Measurements from ENCODE around the gene MAPT. TPM values are rescaled to one million over a fixed set of nuclear protein-coding genes. Genes with fewer than 3 reads are reported as not detected.

The MAPT gene
- total RNA-seq, 1 experiment from 2014 or later, result 37.5 TPM

DNA sequence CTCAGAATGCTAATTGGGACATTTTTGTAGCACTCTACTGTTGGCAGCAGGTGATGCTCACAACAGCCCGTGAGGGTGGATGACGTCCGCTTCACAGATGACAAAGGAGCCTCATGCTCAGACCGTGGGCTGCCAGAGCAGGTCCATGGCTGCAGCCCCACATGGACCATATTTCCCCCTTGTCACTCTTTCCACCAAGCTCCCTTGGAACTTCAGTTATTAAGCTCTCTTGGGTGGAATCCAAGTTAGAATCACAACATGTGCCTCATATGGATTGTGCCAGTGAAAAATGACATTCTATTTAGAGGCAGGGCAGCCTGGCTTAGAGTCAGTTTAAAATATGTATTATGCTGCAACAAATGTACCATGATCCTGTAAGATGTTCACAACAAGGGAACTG is 71.5 kb downstream of the MAPT start:
- Histone ChIP-seq H3K27me3 (ENCODE audit: insufficient read depth, low read length) (no peaks in the 10 kb centered on the region), H3K79me2 (ENCODE audit: insufficient read depth, low read length) (no peaks in the 10 kb centered on the region), H3K9ac (ENCODE audit: low read length) (no peak overlapping the region), H3K9me2 (ENCODE audit: insufficient read depth) (no peaks in the 10 kb centered on the region), H2AFZ (ENCODE audit: low read depth, low read length, poor library complexity, severe bottlenecking) (no peak overlapping the region), H4K20me1 (ENCODE audit: insufficient read depth) (no peaks in the 10 kb centered on the region), H3K4me3 (replicated peaks in 1 of 2; ENCODE audit: low read depth in 1 of 2, low read length in 2 of 2) (no peak overlapping the region), H3K9me3 (ENCODE audit: control insufficient read depth in 1 of 2, insufficient read depth in 1 of 2, low read depth in 1 of 2, low read length in 2 of 2) (no peaks in the 10 kb centered on the region), H3K36me3 (ENCODE audit: control insufficient read depth in 1 of 2, insufficient read depth in 2 of 2, low read length in 2 of 2) (no peaks in the 10 kb centered on the region), H3K4me2 (ENCODE audit: low read length) (no peak overlapping the region), H3K4me1 (ENCODE audit: control insufficient read depth in 1 of 2, insufficient read depth in 2 of 2, low read length in 2 of 2) (peaks cover 0 to 7% of the 10 kb centered on the region in 2 experiments; a peak in 1 of 4 replicates), H3K27ac (ENCODE audit: low read depth, low read length) (no peak overlapping the region)
- ATAC-seq (no peak), DNase-seq (ENCODE audit: low read depth, low spot score) (no peak)
- RAD21 ChIA-PET (ENCODE audit: low non-redundant PET in 1 of 2, low total read pairs in 2 of 2, uncharacterized antibody in 2 of 2, unreplicated experiment in 2 of 2), result no interaction called here
- CTCF ChIA-PET, result no interaction called here
- BruUV-seq (replicated peaks), result no TSS peak
- no peak for TF ChIP-seq ZFX (IDR thresholded peaks at IDR 0.05)
- TF ChIP-seq, protein P1, sequence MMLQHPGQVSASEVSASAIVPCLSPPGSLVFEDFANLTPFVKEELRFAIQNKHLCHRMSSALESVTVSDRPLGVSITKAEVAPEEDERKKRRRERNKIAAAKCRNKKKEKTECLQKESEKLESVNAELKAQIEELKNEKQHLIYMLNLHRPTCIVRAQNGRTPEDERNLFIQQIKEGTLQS (IDR thresholded peaks at IDR 0.05), result no peak
- TF ChIP-seq, protein P2, sequence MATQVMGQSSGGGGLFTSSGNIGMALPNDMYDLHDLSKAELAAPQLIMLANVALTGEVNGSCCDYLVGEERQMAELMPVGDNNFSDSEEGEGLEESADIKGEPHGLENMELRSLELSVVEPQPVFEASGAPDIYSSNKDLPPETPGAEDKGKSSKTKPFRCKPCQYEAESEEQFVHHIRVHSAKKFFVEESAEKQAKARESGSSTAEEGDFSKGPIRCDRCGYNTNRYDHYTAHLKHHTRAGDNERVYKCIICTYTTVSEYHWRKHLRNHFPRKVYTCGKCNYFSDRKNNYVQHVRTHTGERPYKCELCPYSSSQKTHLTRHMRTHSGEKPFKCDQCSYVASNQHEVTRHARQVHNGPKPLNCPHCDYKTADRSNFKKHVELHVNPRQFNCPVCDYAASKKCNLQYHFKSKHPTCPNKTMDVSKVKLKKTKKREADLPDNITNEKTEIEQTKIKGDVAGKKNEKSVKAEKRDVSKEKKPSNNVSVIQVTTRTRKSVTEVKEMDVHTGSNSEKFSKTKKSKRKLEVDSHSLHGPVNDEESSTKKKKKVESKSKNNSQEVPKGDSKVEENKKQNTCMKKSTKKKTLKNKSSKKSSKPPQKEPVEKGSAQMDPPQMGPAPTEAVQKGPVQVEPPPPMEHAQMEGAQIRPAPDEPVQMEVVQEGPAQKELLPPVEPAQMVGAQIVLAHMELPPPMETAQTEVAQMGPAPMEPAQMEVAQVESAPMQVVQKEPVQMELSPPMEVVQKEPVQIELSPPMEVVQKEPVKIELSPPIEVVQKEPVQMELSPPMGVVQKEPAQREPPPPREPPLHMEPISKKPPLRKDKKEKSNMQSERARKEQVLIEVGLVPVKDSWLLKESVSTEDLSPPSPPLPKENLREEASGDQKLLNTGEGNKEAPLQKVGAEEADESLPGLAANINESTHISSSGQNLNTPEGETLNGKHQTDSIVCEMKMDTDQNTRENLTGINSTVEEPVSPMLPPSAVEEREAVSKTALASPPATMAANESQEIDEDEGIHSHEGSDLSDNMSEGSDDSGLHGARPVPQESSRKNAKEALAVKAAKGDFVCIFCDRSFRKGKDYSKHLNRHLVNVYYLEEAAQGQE (IDR thresholded peaks at IDR 0.05; ENCODE audit: low read depth), result no peak
- no peak for TF ChIP-seq SIN3A (IDR thresholded peaks at IDR 0.05; ENCODE audit: low read depth)
- no peak for TF ChIP-seq FOSL1 (IDR thresholded peaks at IDR 0.05; ENCODE audit: low read depth)
- no peak for TF ChIP-seq EGR1 (IDR thresholded peaks at IDR 0.05; ENCODE audit: low read depth)
- TF ChIP-seq EZH2phosphoT487 (IDR thresholded peaks at IDR 0.05; ENCODE audit: borderline replicate concordance), result no peak
- TF ChIP-seq TCF7L2 (IDR thresholded peaks at IDR 0.05; ENCODE audit: borderline replicate concordance, extremely low read depth, insufficient read depth, insufficient read length), result no peak
- TF ChIP-seq, protein P3, sequence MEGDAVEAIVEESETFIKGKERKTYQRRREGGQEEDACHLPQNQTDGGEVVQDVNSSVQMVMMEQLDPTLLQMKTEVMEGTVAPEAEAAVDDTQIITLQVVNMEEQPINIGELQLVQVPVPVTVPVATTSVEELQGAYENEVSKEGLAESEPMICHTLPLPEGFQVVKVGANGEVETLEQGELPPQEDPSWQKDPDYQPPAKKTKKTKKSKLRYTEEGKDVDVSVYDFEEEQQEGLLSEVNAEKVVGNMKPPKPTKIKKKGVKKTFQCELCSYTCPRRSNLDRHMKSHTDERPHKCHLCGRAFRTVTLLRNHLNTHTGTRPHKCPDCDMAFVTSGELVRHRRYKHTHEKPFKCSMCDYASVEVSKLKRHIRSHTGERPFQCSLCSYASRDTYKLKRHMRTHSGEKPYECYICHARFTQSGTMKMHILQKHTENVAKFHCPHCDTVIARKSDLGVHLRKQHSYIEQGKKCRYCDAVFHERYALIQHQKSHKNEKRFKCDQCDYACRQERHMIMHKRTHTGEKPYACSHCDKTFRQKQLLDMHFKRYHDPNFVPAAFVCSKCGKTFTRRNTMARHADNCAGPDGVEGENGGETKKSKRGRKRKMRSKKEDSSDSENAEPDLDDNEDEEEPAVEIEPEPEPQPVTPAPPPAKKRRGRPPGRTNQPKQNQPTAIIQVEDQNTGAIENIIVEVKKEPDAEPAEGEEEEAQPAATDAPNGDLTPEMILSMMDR (IDR thresholded peaks at IDR 0.05 in 2 of 3, conservative IDR thresholded peaks at IDR 0.05 in 1 of 3; ENCODE audit: borderline replicate concordance in 1 of 3, insufficient read depth in 1 of 3, low read depth in 2 of 3, low read length in 2 of 3), result no peak
- no peak for TF ChIP-seq CBX3 (IDR thresholded peaks at IDR 0.05; ENCODE audit: low read depth)
- POLR2A ChIA-PET, result no interaction called here
- intact Hi-C loops (cut with micrococcal nuclease), result no loop called here

All from HCT116 (cell line).